ENCODE data around the gene PRKCE. TPM values are rescaled to one million over a fixed set of nuclear protein-coding genes. Genes with fewer than 3 reads are reported as not detected.

Gene PRKCE
- total RNA-seq, 1 experiment from 2014 or later = 4.4 TPM

- H3K4me3 ChIP-seq (ENCODE audit: low read depth, low read length) = no peak overlapping the region
- no peaks in the 10 kb centered on the region for H3K36me3 ChIP-seq (ENCODE audit: control insufficient read depth, insufficient read depth, low read length)
- no peak for DNase-seq
- peaks cover 2% of the 10 kb centered on the region; the same call in 1 of the 2 replicates for H3K9me3 ChIP-seq
- TF ChIP-seq CTCF (IDR thresholded peaks at IDR 0.05; ENCODE audit: insufficient read depth in 1 of 2, low read depth in 1 of 2, low read length in 1 of 2, severe bottlenecking in 1 of 2, unreplicated experiment in 1 of 2) = no peak
- H3K27me3 ChIP-seq (replicated peaks; ENCODE audit: control insufficient read depth, insufficient read depth, low read length) = no peaks in the 10 kb centered on the region
- BruUV-seq (replicated peaks) = no TSS peak
- no peaks in the 10 kb centered on the region for H3K4me1 Mint-ChIP-seq (ENCODE audit: low read depth, unreplicated experiment)
- POLR2A ChIA-PET = no interaction called here
- H3K36me3 Mint-ChIP-seq (ENCODE audit: insufficient read depth, unreplicated experiment) = no peaks in the 10 kb centered on the region
- peaks cover 33% of the 10 kb centered on the region for H3K9me3 Mint-ChIP-seq (ENCODE audit: unreplicated experiment)
- intact Hi-C loops (cut with micrococcal nuclease; ENCODE audit: unreplicated experiment) = no loop called here
- H3K27me3 Mint-ChIP-seq (ENCODE audit: insufficient read depth, unreplicated experiment) = no peaks in the 10 kb centered on the region
- CTCF ChIA-PET = no interaction called here
- H3K4me1 ChIP-seq = no peaks in the 10 kb centered on the region
- no peak overlapping the region for H3K4me3 Mint-ChIP-seq (ENCODE audit: unreplicated experiment)
- H3K27ac Mint-ChIP-seq (ENCODE audit: unreplicated experiment) = no peak overlapping the region
Observed at GRCh38 chr2:46210063-46210462, 558.6 kb downstream of the PRKCE start.

GRCh38 chr2:46211461-46211860 lies 560.0 kb downstream of the PRKCE start:
- no peaks in the 10 kb centered on the region for H3K4me1 Mint-ChIP-seq (ENCODE audit: low read depth, unreplicated experiment)

GRCh38 chr2:46213906-46214305 lies 562.4 kb downstream of the PRKCE start:
- no peak for DNase-seq
- Histone ChIP-seq H3K4me3 (ENCODE audit: low read depth, low read length) (no peak overlapping the region), H3K27me3 (replicated peaks; ENCODE audit: control insufficient read depth, insufficient read depth, low read length) (0 out of 2 replicates have a peak, but pooled peaks cover 1% of the 10 kb centered on the region), H3K4me1 (no peaks in the 10 kb centered on the region), H3K9me3 (peaks cover 2% of the 10 kb centered on the region), H3K36me3 (ENCODE audit: control insufficient read depth, insufficient read depth, low read length) (no peaks in the 10 kb centered on the region)
- TF ChIP-seq CTCF (IDR thresholded peaks at IDR 0.05; ENCODE audit: insufficient read depth in 1 of 2, low read depth in 1 of 2, low read length in 1 of 2, severe bottlenecking in 1 of 2, unreplicated experiment in 1 of 2) = no peak
- CTCF ChIA-PET = no interaction called here
- Mint-ChIP-seq H3K4me1 (ENCODE audit: low read depth, unreplicated experiment) (no peaks in the 10 kb centered on the region), H3K27me3 (ENCODE audit: insufficient read depth, unreplicated experiment) (no peaks in the 10 kb centered on the region), H3K27ac (ENCODE audit: unreplicated experiment) (no peak overlapping the region), H3K36me3 (ENCODE audit: insufficient read depth, unreplicated experiment) (no peaks in the 10 kb centered on the region), H3K4me3 (ENCODE audit: unreplicated experiment) (no peak overlapping the region), H3K9me3 (ENCODE audit: unreplicated experiment) (peaks cover 41% of the 10 kb centered on the region)
- BruUV-seq (replicated peaks) = no TSS peak
- POLR2A ChIA-PET = no interaction called here
- intact Hi-C loops (cut with micrococcal nuclease; ENCODE audit: unreplicated experiment) = no loop called here

More at GRCh38 chr2:46211461-46211860, 560.0 kb downstream of the PRKCE start:
- Mint-ChIP-seq H3K4me3 (ENCODE audit: unreplicated experiment) (no peak overlapping the region), H3K27me3 (ENCODE audit: insufficient read depth, unreplicated experiment) (no peaks in the 10 kb centered on the region), H3K9me3 (ENCODE audit: unreplicated experiment) (peaks cover 33% of the 10 kb centered on the region), H3K27ac (ENCODE audit: unreplicated experiment) (no peak overlapping the region), H3K36me3 (ENCODE audit: insufficient read depth, unreplicated experiment) (no peaks in the 10 kb centered on the region)
- intact Hi-C loops (cut with micrococcal nuclease; ENCODE audit: unreplicated experiment) = no loop called here
- Histone ChIP-seq H3K36me3 (ENCODE audit: control insufficient read depth, insufficient read depth, low read length) (no peaks in the 10 kb centered on the region), H3K27me3 (replicated peaks; ENCODE audit: control insufficient read depth, insufficient read depth, low read length) (no peaks in the 10 kb centered on the region), H3K4me1 (no peaks in the 10 kb centered on the region), H3K9me3 (peaks cover 2% of the 10 kb centered on the region), H3K4me3 (ENCODE audit: low read depth, low read length) (no peak overlapping the region)
- DNase-seq = no peak
- no TSS peak for BruUV-seq (replicated peaks)
- no peak for TF ChIP-seq CTCF (IDR thresholded peaks at IDR 0.05; ENCODE audit: insufficient read depth in 1 of 2, low read depth in 1 of 2, low read length in 1 of 2, severe bottlenecking in 1 of 2, unreplicated experiment in 1 of 2)
- ChIA-PET CTCF (no interaction called here), POLR2A (no interaction called here)

Data from Caco-2 (cell line).